Measurements from ENCODE around the gene TIMM10.

TIMM10 gene

DNA sequence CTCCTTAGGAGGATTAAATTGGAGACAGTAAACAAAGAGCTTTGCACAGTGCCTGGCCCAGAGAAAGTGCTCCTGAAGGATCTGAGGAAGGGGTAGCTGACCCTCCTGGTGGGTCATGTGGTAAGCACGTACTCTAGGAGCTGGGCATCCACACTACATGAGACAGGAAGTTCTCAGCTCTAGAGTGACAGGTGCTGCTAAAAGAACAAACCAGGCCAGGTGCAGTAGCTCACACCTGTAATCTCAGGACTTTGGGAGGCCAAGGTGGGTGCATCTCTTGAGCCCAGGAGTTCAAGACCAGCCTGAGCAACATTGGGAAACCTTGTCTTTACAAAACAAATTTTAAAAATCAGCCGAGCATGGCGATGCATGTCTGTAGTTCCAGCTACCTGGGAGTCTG is 28.2 kb downstream of the TIMM10 start:
- DNase-seq: no peak

DNA sequence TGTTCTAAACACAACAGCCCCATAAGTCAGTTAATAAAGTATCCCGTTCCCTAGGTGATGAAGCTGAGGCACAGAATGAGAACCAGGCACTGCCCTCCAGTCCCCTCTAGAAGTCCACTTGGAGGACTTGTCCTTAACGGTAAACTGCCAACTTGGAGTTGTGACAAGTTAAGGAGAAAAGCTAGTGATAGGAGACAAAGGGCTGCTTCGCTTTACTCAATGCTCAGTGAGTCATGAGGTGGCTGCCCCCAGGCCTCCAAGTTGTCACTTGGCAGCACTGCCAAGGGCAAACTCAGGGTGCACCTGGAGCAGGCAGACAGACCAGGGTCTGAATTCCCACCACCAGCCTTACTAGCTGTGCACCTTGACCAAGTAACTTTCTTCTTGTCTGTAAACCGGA is 28.6 kb downstream of the TIMM10 start:
- DNase-seq: no peak

DNA sequence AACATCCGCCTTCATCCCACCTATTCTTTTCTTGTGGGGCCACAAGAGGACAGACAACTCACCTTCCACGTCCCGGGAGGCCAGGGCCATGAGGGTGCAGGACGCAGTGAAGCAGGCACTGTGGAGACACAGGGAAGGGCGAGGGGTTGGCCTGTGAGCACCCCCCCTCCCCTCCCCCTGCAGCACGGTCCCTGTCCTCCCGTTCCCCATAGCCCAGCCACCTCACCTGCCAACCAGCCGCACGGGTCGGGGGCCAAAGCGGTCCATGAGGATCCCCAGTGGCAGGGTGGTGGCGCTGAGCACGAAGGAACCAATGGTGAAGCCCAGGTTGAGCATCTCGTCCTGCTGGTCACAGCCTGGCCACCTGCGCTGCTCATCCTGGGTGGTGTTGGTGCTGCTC is 29.6 kb downstream of the TIMM10 start:
- DNase-seq: no peak

DNA sequence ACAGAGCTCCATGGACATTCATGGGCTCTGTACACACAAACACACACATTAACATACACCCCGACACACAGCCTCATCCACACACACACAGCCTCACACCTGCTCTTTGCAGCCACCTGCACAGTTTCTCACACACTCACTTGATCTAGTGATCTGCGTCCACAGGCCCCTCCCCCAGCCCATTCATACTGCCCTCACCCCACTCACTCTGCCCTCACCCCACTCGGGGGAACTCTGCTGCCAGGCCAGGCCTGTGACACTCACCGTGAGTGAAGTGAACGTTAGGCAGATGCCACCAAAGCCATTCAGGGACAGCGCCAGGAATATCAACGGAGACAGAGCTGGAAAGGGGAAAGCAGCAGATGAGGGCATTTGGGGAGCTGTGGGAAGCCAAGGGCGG is 30.0 kb downstream of the TIMM10 start:
- DNase-seq: no peak

DNA sequence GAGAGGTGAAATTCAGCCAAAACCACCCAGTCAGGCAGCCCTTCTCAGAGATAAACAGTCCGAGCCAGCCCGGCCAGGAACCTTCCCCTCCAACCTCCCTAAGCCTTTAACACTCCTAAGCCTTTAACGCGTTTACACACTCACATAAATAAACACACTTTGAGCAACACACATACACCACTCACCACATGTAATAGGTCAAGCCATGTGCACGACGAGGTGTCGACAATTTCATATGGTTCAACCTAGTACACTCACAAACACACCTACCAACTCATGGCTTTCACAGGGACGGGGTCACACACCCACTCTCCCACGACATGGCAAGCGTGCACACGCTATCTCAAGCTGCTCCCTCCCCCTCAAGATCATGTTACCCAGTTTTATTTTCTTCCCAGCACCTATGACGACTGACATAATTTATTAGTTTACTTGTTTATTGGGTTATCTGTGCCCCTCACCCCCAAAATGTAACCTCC is 30.5 kb downstream of the TIMM10 start:
- no peak for DNase-seq

GRCh38 chr11:57499413-57499982 is 31.1 kb downstream of the TIMM10 start:
- peak; percentile 90 for DNase-seq

DNA sequence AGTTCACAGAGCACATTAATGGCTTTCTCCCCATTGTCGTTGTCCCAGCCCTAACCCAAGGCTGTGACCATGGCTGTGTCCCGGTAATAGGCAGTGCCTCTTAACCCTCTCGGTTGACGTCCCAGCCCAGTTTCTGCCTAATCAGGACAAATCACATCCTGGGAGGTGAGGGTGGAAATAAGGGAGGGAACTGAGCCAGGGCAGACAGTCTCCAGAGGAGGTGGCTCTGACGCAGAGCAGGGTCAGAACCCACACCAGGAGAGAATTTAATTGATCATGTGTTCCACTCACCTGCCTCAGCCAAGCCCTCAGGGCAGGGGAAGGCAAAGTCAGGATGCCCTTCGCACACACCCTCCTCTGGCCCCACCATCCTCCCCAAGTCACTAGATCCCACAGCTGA is 32.0 kb downstream of the TIMM10 start:
- no peak for DNase-seq

- DNase-seq: no peak
Measured at GRCh38 chr11:57497303-57498247, 33.0 kb downstream of the TIMM10 start.

GRCh38 chr11:57496109-57496820 is 34.3 kb downstream of the TIMM10 start:
- no peak for DNase-seq

- no peak for DNase-seq
Measured at GRCh38 chr11:57493507-57494503, 36.7 kb downstream of the TIMM10 start.

GRCh38 chr11:57491371-57492061 is 39.0 kb downstream of the TIMM10 start:
- DNase-seq: peak; percentile 31

DNA sequence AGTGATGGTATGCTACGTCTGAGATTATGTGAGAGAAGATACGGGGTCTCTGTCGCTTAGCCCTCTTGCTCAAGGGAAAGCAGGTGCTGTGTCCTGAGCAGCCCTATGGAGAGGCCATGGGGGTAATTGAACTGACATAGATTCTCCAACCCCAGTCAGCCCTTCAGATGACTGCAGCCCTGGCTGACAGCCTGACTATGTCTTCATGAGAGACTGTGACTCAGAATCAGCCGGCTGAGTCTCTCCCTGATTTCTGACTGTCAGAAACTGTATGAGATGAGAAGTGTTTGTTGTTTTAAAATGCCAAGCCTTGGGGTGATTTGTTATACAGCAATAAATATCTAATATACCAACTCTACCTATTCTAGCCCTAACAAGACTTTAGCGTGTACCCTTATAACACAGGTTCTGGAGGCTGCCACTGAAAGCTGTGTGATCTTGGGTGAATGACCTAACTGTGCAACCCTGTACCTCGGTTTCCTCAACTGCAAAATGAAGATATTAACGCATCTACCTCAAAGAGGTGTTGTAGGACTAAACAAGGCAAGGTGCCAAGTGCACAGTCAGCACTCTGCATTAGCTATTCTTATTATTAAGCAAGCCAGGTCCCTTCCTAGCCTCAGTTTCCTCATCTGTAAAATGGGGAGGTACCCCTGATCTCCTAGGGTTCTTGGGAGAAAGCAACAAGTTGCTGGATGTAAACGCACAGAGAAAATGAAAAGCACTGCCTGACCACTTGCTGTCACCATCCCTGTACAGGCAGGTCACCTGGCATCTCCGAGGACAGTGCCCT is 39.9 kb downstream of the TIMM10 start:
- DNase-seq: peak; percentile 47

DNA sequence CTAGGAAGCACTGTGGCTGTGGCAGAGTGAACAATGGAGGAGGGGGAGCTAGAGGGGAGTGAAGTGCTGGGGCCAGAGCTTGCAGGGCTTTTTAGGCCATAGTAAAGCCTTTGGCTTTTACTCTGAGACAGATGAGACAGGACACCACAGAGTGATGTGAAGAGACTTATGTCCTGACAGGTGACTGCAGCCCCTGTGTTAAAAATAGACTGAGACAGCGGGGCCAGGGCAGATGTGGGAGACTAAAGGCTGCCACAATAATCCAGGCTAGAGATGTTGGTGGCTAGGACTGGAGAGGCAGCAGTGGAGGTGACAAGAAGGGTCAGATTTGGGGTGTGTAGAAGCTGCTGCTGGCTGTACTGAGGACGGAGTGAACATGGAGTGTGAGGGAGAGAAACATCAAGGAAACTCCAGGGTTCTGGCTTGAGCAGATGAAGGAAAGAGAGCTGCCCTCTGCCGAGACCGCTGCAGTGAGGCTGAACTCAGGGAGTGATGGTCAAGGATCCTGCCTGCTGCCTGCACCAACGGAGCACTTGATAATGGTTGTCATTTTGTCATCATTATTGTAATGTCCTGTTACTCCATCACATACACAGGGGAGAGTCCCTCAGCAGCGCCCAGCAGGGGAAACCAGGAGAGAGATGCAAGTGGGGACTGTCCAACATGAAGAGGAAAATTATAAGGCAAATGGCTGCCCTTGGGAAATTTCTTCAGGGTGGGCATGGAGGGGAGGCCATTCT is 42.5 kb downstream of the TIMM10 start:
- DNase-seq: no peak

DNA sequence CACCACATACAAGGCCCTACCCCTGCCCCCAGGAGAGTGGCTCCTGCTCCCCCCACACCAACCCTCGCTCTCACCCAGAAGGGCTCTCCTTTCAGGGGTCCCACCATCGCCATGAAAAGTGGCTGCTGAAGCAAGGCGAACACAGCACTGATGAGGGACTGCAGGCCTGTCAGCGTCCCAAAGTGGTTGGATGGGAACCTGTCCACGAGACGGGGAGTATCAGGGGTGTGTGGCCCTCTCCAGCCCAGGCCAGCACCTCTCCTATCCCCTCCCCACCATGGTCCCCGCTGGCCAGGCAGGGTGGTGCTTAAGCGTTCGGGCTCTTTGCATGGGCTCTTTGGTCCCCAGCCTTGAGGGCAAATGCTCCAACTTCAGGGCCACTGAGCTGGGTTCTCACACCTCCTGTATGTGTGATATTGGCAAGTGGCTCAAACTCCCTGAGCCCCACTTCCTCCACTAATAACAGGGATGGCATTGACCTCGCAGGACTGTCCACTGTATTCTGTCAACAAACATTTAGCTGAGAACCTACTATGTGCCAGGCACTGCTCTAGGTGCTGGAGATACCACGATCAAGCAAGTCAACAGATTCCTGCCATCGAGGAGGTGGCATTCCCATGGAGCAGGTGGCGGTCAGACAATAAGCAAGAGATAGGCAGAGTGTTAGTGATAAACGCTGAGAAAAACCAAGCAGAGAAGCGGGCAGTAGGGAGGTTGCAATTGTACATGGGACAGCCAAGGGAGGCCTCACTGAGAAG is 43.4 kb downstream of the TIMM10 start:
- no peak for DNase-seq

DNA sequence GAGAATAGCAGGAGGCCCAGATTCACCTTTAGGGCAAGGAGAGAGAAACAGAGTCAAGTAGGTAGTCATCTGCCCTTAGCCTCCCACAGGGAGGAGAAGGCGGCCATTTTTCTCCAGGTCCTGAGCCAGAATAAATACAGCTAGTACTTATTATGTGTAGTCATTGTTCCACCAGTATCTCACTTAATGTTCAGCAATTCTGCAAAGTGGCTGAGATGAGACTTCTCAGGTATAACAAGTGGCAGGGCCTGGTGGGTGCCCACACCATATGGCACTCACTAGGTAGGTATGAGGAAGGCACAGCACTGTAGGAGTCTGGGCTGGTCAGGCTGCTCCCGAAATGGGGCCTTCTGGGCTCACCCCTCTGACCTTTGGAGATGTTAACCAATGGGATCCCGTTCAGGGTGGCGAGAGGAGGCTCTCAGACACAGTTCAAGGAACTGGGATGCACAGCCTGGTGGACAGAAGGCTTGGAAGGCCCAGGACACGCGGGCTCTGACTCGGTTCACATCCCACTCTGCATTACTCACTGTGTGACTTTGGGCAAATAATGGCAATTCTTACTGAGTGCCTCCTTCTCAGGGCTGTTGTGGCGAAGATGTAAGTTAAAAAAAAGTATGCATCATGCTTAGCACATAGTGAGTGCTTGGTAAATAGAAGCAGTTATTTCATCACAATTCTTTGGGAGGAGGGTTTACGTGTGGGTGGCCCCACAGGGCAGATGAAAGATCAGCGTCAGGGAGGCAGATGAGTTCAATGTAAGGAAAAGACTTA is 45.1 kb downstream of the TIMM10 start:
- peak; percentile 29 for DNase-seq

DNA sequence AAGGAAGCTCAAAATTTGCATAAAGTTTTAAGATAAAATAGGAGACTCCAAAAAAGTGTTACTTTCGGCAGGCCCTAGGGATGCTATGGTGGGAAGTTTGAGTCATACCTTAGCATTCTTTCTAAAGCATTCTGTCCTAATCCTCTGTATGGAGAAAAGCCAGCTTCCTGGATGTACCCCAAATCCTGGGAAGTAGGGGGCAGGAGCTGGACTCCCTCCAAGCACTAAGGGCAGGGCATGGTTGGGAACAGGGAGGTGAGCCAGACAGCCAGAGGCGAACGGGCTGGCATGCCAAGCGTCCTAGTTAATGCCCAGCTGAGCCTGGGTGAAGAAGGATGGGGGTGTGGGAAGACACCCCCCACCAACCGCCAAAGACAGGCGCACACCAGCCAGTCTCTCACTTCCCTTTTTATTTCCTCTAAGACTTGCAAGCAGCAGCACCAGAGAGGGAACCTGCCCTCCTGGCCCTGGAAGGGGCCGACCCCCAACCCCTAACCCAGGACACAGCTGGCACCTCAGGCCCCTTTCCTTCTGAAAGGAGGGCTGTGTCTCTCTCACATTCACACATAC is 46.3 kb downstream of the TIMM10 start:
- no peak for DNase-seq

DNA sequence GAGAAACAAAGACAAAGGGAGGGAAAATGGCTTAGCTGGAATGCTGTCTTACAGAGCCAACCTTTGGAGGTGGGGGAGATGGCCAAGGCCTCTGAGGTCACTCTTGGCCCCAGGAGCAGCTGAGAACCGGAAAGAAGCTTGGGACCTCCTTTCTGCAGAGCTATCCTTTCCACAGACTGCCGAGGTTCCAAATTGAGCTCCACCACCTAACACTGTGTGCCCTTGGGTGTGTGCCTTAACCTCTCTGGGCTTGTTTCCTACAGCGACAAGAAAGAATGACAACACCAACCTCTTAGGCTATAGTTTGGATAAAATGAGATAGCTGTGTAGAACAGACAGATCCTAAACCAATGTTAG is 47.0 kb downstream of the TIMM10 start:
- DNase-seq: no peak

Data from HCEC 1CT (cell line).